ENCODE data around the gene RND1.

RND1 gene

DNA sequence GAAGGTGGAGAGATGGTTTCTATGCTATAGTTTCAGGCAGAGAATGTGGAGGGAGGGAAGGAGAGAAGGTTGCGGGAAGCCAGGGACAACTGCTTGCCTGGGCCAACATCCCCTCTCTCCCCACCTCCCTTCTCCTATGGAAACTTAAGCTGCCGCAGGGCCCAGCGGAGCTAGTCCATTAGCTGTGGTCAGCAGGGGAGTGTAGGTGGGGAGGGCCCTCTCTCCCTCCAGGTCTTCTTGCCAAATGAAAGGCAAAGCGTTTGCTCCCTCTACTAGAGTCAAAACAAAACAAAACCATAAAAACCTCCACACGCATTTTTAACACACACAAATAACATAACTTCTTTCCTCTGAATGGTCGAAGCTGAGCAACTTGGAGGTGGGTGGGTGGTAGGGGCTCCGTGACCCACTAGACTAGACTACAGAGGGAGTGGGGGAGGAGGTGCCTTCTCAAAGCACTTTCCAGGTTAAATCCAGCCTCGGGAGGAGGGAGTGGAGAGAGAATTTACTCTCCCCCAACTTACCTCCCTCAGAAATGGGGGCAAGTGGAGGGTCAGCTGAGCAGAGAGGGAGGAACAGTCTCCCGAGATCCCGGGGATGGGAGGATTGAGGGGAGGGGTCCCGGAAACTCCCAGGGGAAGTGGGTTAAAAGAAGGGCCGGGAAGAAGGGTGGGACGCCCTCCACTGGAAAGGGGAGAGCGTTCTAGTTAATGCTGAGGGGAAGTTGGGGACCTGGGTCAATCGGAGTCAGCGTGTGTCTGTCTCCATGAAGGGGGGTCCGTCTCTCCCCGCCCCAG, 52.0 kb downstream of the RND1 start:
- DNase-seq (ENCODE audit: extremely low read depth in 1 of 2, low read depth in 1 of 2), result no peak

DNA sequence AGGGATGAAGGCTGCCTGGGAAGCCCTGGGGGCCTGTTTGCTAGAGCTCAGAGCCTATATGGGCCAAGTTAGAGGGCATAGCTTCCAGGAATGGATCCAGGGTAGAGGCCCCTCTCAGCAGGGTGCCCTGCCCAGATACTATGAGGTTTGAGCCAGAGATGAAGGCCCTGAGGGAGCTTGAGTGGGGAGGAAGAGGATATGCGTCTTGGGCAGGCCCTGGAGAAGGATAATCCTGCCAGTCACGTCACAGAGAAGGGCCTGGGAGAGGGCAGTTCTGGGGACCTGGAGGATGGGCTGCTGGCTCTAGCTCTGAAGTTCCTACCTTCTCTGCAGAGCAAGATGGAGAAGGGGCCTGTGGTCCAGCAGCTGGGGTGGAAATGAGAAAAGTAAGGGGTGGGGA, 53.3 kb downstream of the RND1 start:
- no peak for DNase-seq (ENCODE audit: extremely low read depth in 1 of 2, low read depth in 1 of 2)

DNA sequence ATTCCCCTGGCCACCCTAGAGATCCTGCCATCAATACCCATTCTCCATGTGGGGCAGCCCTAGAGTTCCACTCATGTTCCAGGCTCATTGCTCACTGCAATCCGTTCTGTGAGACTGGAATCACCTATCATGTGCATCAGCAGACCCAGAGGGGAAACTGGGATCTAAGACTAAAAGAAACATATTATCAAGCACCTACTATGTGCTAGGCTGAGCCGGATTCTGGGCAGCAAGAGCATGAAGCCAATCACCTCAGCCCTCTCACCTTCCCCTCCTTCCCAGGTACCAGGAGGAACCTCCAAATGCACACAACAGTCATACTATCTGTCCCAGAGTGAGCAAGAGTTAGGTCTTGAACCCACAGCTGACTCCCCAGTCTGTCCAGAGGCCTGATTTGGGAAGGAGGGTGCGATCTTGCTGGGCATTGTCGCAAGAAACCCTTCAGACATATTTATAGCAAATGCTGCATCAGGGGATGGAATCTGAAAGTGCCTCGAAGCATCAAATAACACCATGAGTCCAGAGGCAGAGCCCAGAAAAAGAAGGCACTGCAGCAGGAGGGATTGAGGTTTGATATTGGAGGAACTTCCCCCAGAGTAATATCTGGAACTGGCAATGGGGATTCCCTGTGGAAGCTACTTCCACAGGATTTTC, 54.1 kb downstream of the RND1 start:
- no peak for DNase-seq (ENCODE audit: extremely low read depth in 1 of 2, low read depth in 1 of 2)

DNA sequence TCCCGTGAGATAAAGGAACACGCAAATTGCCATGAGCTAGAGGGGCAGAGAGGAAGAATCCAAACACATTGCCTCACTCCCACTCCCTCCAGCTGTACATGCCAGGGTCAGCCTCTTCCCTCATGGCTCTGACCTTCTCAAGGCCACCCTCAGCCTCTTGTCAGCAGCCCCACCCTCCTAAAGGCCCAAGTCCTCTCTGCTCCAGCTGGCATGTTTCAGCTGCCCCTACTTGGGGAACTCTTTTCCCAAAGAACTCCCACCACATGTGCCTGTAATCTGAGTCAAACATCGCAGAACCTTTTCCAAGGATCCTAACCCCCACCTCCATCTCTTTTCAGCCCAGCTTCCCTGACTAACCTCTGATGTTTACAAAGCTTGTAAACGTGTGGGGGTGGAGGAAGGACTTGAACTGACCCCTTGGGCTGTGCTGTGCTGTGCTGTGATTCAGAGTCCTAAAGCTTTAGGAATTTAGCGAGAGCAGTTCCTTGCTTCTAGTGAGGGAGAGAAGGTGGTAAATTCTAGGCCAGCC, 54.7 kb downstream of the RND1 start:
- no peak for DNase-seq (ENCODE audit: extremely low read depth in 1 of 2, low read depth in 1 of 2)

DNA sequence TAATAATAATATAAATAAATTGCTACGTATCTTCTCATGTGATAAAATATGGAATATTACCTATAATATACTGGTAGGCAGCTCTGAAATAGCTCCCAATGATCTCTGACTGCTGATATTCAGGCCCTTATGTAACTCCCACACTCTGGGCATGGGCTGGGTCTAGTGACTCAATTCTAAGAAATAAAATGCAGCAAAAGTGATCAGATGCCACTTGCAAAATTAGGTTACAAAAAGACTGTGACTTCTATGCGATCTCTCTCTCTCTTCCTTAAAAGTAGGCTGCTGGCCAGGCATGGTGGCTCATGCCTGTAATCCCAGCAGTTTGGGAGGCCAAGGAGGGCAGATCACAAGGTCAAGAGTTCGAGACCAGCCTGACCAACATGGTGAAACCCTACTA, 57.7 kb downstream of the RND1 start:
- DNase-seq (ENCODE audit: extremely low read depth in 1 of 2, low read depth in 1 of 2), result no peak

Measured in activated CD8-positive, alpha-beta memory T cell treated with anti-CD3 and anti-CD28 coated beads for 1 hour (primary cell).